Measurements from ENCODE around the gene CPED1.
"Not testable (repeated sequence)": the region's sequence is repeated elsewhere in the genome, so short reads cannot be mapped to it uniquely, and the experiment has no call there.

Gene CPED1

GRCh38 chr7:121020989-121021969, 32.8 kb downstream of the CPED1 start:
- DNase-seq: no peak

- DNase-seq: no peak
Observed at GRCh38 chr7:121023194-121023593, 34.7 kb downstream of the CPED1 start.

DNA sequence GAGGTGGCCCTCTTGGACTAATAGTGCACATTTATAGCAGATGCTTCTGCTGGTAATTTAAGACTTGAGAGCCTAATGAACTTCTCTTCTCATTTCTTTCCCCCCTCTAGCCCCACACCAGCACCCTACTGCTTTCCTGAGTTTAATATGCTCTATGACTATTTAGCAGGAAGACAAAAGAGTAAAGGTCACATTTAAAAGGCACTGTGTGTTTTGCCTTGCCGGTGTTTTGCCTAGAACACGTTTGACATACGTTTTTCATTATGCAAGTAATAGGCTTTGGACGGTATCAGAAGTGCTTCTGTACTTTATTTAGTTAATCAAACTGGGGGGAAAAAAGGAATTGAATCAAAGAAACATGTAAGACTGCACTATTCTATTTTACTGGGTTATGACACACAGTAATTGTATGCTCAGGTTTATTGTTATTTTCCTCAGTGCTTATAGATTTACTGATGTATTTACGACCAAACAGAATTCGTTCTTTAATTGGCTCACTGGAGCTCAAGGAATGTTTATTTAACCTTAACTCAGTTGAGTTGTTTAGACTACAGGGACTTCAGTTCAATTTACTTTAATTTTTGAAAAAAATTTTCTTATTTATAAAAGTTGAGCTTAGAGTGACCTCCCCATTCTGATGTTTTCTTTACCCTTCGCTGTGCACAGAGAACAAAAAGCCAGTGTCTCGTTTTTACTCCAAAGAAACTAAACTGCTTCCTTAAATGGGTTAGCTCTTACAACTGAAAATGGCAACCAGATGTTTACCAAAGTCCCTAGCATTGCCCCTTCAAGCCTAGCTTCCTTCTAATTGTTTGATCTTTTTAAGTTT, 35.4 kb downstream of the CPED1 start:
- no peak for DNase-seq

DNA sequence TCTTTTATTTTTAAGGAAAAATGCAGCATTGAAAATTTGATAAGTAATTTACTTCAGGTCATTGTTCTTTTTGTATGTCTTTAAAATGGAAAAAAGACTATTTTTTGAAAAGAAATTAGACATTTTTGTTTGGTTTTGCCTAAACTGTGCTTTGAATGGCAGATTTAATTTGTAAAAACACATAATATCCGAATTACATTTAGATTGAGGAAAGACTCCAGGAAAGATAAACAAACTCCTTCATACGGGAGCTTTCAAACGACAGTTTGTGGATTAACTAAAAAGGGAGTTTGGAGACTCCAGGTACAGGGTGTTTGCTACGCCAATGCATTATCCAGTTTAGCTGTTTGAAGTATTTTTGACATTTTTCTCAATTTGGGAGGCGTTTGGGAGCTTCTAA, 36.1 kb downstream of the CPED1 start:
- no peak for DNase-seq

DNA sequence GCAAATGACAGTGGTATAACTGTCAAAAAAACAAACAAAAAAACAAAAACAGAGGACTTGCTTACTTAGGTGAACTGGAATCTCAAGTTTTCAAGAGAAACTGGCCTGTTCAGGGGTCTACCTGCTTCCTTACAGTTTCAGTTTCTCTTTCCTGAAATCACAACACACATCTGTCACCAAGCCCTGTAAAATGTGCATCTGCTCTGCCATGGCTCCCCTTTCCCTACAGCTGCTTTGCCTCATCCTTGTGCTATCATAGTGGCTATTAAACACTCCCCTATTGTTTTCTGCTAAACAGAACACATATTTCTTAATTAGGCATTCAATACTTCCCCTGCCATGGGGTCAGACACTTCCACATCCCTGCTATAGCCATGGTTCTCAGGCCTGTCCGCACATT, 37.6 kb downstream of the CPED1 start:
- no peak for DNase-seq

DNA sequence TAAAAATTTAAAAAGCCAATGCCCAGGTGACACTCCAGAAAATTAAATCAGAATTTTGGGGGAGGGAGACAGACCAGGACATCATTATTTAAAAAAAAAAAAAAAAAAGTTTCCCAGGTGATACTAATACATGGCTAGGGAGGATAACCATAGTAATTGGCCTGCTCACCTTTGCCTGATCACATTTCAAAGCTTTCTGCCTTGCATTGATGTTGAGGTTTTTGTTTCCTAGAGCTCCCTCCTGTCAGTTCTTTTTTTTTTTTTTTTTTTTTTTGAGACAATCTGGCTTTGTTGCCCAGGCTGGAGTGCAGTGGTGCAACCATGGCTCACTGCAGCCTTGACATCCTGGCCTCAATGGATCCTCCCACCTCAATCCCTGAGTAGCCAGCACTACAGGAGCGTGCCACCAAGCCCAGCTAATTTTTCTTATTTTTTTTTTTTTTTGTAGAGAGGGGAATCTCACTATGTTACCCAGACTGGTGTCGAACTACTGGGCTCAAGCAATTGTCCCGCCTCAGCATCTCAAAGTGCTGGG, 38.1 kb downstream of the CPED1 start:
- DNase-seq: no peak

GRCh38 chr7:121027761-121028669, 39.5 kb downstream of the CPED1 start:
- no peak for DNase-seq

GRCh38 chr7:121029302-121029701, 40.8 kb downstream of the CPED1 start:
- no peak for DNase-seq

DNA sequence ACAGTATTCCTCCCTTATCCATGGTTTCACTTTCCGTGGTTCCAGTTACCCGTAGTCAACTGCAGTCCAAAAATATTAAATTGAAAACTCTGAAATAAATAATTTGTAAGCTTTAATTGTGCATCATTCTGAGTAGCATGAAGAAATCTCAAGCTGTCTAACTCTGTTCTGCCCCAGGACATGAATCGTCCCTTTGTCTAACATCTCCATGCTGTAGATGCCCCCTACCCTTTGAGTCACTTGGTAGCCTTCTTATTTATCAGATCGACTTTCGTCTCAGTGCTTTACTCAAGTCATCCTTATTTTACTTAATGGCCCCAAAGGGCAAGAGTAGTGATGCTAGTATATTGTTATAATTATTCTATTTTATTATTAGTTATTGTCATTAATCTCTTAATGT, 41.8 kb downstream of the CPED1 start:
- DNase-seq: no peak

DNA sequence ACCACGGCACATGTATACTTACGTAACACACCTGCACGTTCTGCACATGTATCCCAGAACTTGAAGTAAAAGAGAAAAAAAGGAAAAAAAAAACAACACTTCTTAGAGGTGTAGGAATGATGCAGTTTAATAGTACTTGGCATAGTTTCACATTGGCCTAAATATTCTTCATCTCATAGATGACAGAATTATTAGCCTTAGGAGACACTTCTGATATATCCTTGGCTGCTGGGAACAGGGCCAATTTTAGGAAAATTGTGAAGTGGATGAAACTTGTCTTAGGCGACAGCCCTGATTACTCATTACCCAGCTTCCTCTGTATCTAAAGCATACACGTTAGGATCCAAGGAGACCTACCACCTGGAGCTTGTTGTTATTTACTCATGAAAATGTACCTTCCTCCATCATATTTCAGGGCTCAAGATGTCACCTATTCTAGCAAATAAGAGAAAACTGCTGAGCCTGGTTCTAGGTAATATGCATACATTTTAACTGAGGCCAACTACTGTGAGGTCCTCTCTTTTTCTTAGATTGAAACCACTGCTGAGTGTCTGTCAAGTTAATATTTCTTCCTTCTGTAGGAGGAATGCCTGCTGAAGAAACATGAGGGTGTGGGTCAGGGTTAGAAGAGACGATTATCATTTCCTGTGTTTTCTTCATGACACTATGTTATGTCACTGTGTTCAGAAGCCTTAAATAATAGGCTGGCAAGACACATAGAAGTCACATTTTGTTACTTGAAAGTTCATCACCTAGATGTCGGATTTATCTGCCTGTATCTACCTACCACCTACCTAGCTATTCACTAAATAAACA, 44.3 kb downstream of the CPED1 start:
- no peak for DNase-seq

DNA sequence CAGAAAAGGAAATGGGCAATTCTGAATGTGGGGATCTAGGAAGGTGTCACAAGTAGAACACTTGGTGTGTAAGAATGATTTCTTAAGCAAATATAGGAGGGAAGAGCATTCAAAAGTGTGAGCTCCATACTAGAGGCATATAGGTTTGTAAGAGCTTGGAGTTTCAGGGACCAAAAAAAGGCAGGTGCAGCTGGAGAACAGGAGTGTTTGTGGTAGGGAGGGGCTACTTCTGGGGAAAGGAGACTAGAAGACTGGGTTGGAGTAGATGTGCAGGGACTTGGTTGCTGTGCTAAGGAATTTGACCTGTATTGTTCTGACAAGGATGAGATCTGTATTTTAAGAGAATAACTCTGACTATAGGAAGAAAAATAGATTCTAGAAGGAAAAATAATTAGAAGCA, 46.4 kb downstream of the CPED1 start:
- no peak for DNase-seq

- DNase-seq: not testable (repeated sequence)
Observed at GRCh38 chr7:121036776-121037175, 48.3 kb downstream of the CPED1 start.

GRCh38 chr7:121037329-121037728, 48.8 kb downstream of the CPED1 start:
- not testable (repeated sequence) for DNase-seq

- DNase-seq: no peak
Observed at GRCh38 chr7:121037957-121038716, 49.6 kb downstream of the CPED1 start.

GRCh38 chr7:121038717-121039509, 50.4 kb downstream of the CPED1 start:
- DNase-seq: no peak

GRCh38 chr7:121039510-121039822, 51.0 kb downstream of the CPED1 start:
- DNase-seq: no peak

GRCh38 chr7:121039994-121040393, 51.5 kb downstream of the CPED1 start:
- DNase-seq: no peak

DNA sequence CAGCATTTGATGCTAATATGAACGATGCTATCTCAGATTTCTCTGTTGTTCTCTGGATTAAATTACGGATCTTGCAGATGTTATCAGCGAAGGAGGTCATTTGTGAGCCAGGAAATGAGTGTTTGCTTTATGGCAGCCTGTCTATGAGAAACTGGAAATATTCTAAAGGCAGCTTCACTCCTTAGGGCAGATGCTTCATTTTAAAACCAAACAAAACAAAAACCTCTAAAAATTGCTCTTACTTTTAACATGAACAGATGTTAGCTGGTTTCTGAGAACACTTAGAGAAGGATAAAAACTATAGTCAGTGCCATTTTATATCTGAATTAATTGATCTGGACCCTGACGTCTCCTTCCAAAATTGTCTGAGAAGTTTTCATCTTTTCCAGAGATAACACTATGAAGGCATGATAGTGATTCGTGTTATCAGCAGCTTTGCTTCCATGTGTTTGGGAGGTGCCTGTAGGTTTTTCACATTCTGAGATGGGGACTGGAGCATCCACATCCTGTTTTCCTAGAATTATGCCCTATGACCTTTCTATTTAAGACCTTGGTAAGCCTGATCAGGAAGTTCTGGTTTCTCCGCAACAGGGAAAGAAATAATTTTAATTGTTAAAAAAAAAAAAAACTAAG, 53.1 kb downstream of the CPED1 start:
- DNase-seq: no peak

- DNase-seq: no peak
Observed at GRCh38 chr7:121042195-121042594, 53.7 kb downstream of the CPED1 start.

- DNase-seq: no peak
Observed at GRCh38 chr7:121042899-121043298, 54.4 kb downstream of the CPED1 start.
